ENCODE measurements around the gene ADNP2.

The ADNP2 gene

GRCh38 chr18:80137976-80138375 lies 28.9 kb downstream of the ADNP2 start:
- Mint-ChIP-seq H3K27ac (ENCODE audit: low read depth) (no peak overlapping the region), H3K4me1 (peaks cover 8% of the 10 kb centered on the region), H3K36me3 (ENCODE audit: insufficient read depth) (peaks cover 44% of the 10 kb centered on the region), H3K4me3 (no peak overlapping the region), H3K27me3 (no peaks in the 10 kb centered on the region), H3K9me3 (no peaks in the 10 kb centered on the region)
- DNase-seq (ENCODE audit: low spot score in 2 of 2) (no peak), ATAC-seq (replicated peaks; ENCODE audit: extremely low read depth, poor library complexity, severe bottlenecking) (no peak)

- ATAC-seq (replicated peaks; ENCODE audit: extremely low read depth, poor library complexity, severe bottlenecking) (no peak), DNase-seq (ENCODE audit: low spot score in 2 of 2) (no peak)
- Mint-ChIP-seq H3K27ac (ENCODE audit: low read depth) (no peak overlapping the region), H3K4me1 (peaks cover 4% of the 10 kb centered on the region), H3K36me3 (ENCODE audit: insufficient read depth) (peaks cover 31% of the 10 kb centered on the region), H3K9me3 (no peaks in the 10 kb centered on the region), H3K4me3 (no peak overlapping the region), H3K27me3 (no peaks in the 10 kb centered on the region)
Observed at GRCh38 chr18:80140455-80140985, 31.5 kb downstream of the ADNP2 start.

- Mint-ChIP-seq H3K9me3 (no peaks in the 10 kb centered on the region), H3K4me3 (no peak overlapping the region), H3K4me1 (peaks cover 6% of the 10 kb centered on the region), H3K27me3 (no peaks in the 10 kb centered on the region), H3K27ac (ENCODE audit: low read depth) (no peak overlapping the region), H3K36me3 (ENCODE audit: insufficient read depth) (peaks cover 12% of the 10 kb centered on the region)
- ATAC-seq (replicated peaks; ENCODE audit: extremely low read depth, poor library complexity, severe bottlenecking): no peak
- DNase-seq (ENCODE audit: low spot score in 2 of 2): no peak
Observed at GRCh38 chr18:80143881-80144280, 34.8 kb downstream of the ADNP2 start.

GRCh38 chr18:80145196-80145804 lies 36.2 kb downstream of the ADNP2 start:
- peaks cover 6% of the 10 kb centered on the region for H3K4me1 Mint-ChIP-seq
- ATAC-seq (replicated peaks; ENCODE audit: extremely low read depth, poor library complexity, severe bottlenecking) (no peak), DNase-seq (ENCODE audit: low spot score in 2 of 2) (no peak)
- no peaks in the 10 kb centered on the region for H3K9me3 Mint-ChIP-seq
- H3K27me3 Mint-ChIP-seq: no peaks in the 10 kb centered on the region
- no peak overlapping the region for H3K27ac Mint-ChIP-seq (ENCODE audit: low read depth)
- no peak overlapping the region for H3K4me3 Mint-ChIP-seq
- H3K36me3 Mint-ChIP-seq (ENCODE audit: insufficient read depth): peaks cover 5% of the 10 kb centered on the region

- Mint-ChIP-seq H3K4me3 (peak overlapping the region; percentile 79), H3K36me3 (ENCODE audit: insufficient read depth) (peaks cover 4% of the 10 kb centered on the region), H3K4me1 (peaks cover 6% of the 10 kb centered on the region), H3K27ac (ENCODE audit: low read depth) (no peak overlapping the region), H3K27me3 (no peaks in the 10 kb centered on the region), H3K9me3 (no peaks in the 10 kb centered on the region)
- DNase-seq (ENCODE audit: low spot score in 2 of 2) (no peak), ATAC-seq (replicated peaks; ENCODE audit: extremely low read depth, poor library complexity, severe bottlenecking) (peak; percentile 15)
Observed at GRCh38 chr18:80147037-80147417, 38.0 kb downstream of the ADNP2 start.

- Mint-ChIP-seq H3K4me1 (peaks cover 6% of the 10 kb centered on the region), H3K9me3 (no peaks in the 10 kb centered on the region), H3K4me3 (peak overlapping the region; percentile 79), H3K27ac (ENCODE audit: low read depth) (peak overlapping the region; percentile 41), H3K36me3 (ENCODE audit: insufficient read depth) (peaks cover 4% of the 10 kb centered on the region), H3K27me3 (no peaks in the 10 kb centered on the region)
- DNase-seq (ENCODE audit: low spot score in 2 of 2) (peak in 1 of 2 donors; percentile 64), ATAC-seq (replicated peaks; ENCODE audit: extremely low read depth, poor library complexity, severe bottlenecking) (peak; percentile 84)
Observed at GRCh38 chr18:80147418-80148325, 38.6 kb downstream of the ADNP2 start.

- ATAC-seq (replicated peaks; ENCODE audit: extremely low read depth, poor library complexity, severe bottlenecking): no peak
- Mint-ChIP-seq H3K9me3 (no peaks in the 10 kb centered on the region), H3K4me1 (peaks cover 6% of the 10 kb centered on the region), H3K36me3 (ENCODE audit: insufficient read depth) (peaks cover 4% of the 10 kb centered on the region), H3K4me3 (peak overlapping the region; percentile 79), H3K27ac (ENCODE audit: low read depth) (no peak overlapping the region), H3K27me3 (no peaks in the 10 kb centered on the region)
- no peak for DNase-seq (ENCODE audit: low spot score in 2 of 2)
Observed at GRCh38 chr18:80148326-80149199, 39.5 kb downstream of the ADNP2 start.

GRCh38 chr18:80149667-80150066 lies 40.6 kb downstream of the ADNP2 start:
- DNase-seq (ENCODE audit: low spot score in 2 of 2): no peak
- Mint-ChIP-seq H3K27me3 (no peaks in the 10 kb centered on the region), H3K4me3 (no peak overlapping the region), H3K36me3 (ENCODE audit: insufficient read depth) (peaks cover 4% of the 10 kb centered on the region), H3K9me3 (no peaks in the 10 kb centered on the region), H3K4me1 (peaks cover 12% of the 10 kb centered on the region), H3K27ac (ENCODE audit: low read depth) (no peak overlapping the region)
- ATAC-seq (replicated peaks; ENCODE audit: extremely low read depth, poor library complexity, severe bottlenecking): no peak

- peak; percentile 65 for ATAC-seq (replicated peaks; ENCODE audit: extremely low read depth, poor library complexity, severe bottlenecking)
- Mint-ChIP-seq H3K27ac (ENCODE audit: low read depth) (no peak overlapping the region), H3K4me1 (peaks cover 7% of the 10 kb centered on the region), H3K9me3 (no peaks in the 10 kb centered on the region), H3K36me3 (ENCODE audit: insufficient read depth) (no peaks in the 10 kb centered on the region), H3K4me3 (no peak overlapping the region), H3K27me3 (no peaks in the 10 kb centered on the region)
- no peak for DNase-seq (ENCODE audit: low spot score in 2 of 2)
Observed at GRCh38 chr18:80154293-80154692, 45.2 kb downstream of the ADNP2 start.

- ATAC-seq (replicated peaks; ENCODE audit: extremely low read depth, poor library complexity, severe bottlenecking): peak; percentile 38
- no peak overlapping the region for H3K4me3 Mint-ChIP-seq
- H3K4me1 Mint-ChIP-seq: peaks cover 7% of the 10 kb centered on the region
Observed at GRCh38 chr18:80157708-80158343, 48.8 kb downstream of the ADNP2 start.

GRCh38 chr18:80158365-80158764 lies 49.3 kb downstream of the ADNP2 start:
- Mint-ChIP-seq H3K36me3 (ENCODE audit: insufficient read depth) (no peaks in the 10 kb centered on the region), H3K4me3 (no peak overlapping the region), H3K9me3 (no peaks in the 10 kb centered on the region), H3K27ac (ENCODE audit: low read depth) (no peak overlapping the region), H3K27me3 (peaks cover 29% of the 10 kb centered on the region), H3K4me1 (peaks cover 7% of the 10 kb centered on the region)
- DNase-seq (ENCODE audit: low spot score in 2 of 2): no peak
- ATAC-seq (replicated peaks; ENCODE audit: extremely low read depth, poor library complexity, severe bottlenecking): no peak

More at GRCh38 chr18:80157708-80158343, 48.8 kb downstream of the ADNP2 start:
- no peaks in the 10 kb centered on the region for H3K36me3 Mint-ChIP-seq (ENCODE audit: insufficient read depth)
- DNase-seq (ENCODE audit: low spot score in 2 of 2): peak; percentile 52 to 61
- H3K27me3 Mint-ChIP-seq: peaks cover 23% of the 10 kb centered on the region
- H3K9me3 Mint-ChIP-seq: no peaks in the 10 kb centered on the region
- H3K27ac Mint-ChIP-seq (ENCODE audit: low read depth): no peak overlapping the region
